Tibial artery (tissue), 4 donors: Measurements from ENCODE around the gene CDK5.

Experiments
- DNase-seq, 2 donors: peaks; one replicate each; pipeline ENCODE4 v3.0.0-alpha.2; 2019
- H3K27ac ChIP-seq, 2 donors: fragments of 200-600 bp; sonication (generic) in 1 of 2; 1 replicate in 1 of 2; 2 replicates in 1 of 2; pipeline ENCODE4 v1.5.1; 2018 to 2019; ENCODE audit warnings: mild to moderate bottlenecking in 1 of 2
- H3K27me3 ChIP-seq, 2 donors: fragments of 200-600 bp; sonication (generic) in 1 of 2; one replicate each; pipeline versions ENCODE4 v1.5.1 to v1.6.0; 2016 to 2019
- H3K36me3 ChIP-seq, 3 donors: fragments of 200-600 bp; sonication (generic) in 2 of 3; one replicate each; pipeline ENCODE4 v1.5.1; 2016 to 2019; ENCODE audit warnings: mild to moderate bottlenecking in 2 of 3
- H3K4me1 ChIP-seq, 4 donors: fragments of 200-600 bp; sonication (generic) in 2 of 4; 1 replicate in 3 of 4; 2 replicates in 1 of 4; pipeline ENCODE4 v1.5.1; 2016 to 2019
- H3K4me3 ChIP-seq, 2 donors: fragments of 200-600 bp; sonication (generic) in 1 of 2; 1 replicate in 1 of 2; 2 replicates in 1 of 2; pipeline ENCODE4 v1.5.1; 2018 to 2019; ENCODE audit warnings: mild to moderate bottlenecking in 2 of 2
- H3K9me3 ChIP-seq, 3 donors: fragments of 200-600 bp; sonication (generic) in 1 of 3; one replicate each; pipeline ENCODE4 v1.5.1; 2016 to 2019
- CTCF ChIP-seq, 2 experiments: fragments of 200-600 bp in 1 of 2; fragments of 450-650 bp in 1 of 2; IDR thresholded peaks; one replicate each; pipeline ENCODE4 v1.5.1; 2017 to 2019; ENCODE audit warnings: antibody characterized with exemption in 2 of 2, mild to moderate bottlenecking in 1 of 2, moderate library complexity in 1 of 2
- intact Hi-C: fragments of 100-400 bp; cut with DNase I; formaldehyde crosslinking; loops from one replicate; pipeline ENCODE4 v1.15.0; 2023; ENCODE audit warnings: low total_unique reads

CDK5 gene

GRCh38 chr7:151035902-151036301 is 21.8 kb downstream of the CDK5 start:
- no peaks in the 10 kb centered on the region for H3K9me3 ChIP-seq
- no peak for TF ChIP-seq CTCF (IDR thresholded peaks at IDR 0.05)
- intact Hi-C loops = loop anchor here (5.0 kb wide), 1 partner anchor 76 kb away; no protein-coding TSS in a partner anchor
- peaks cover 0 to 14% (median 11%) of the 10 kb centered on the region in 4 donors for H3K4me1 ChIP-seq
- H3K36me3 ChIP-seq = peaks cover 12 to 60% (median 36%) of the 10 kb centered on the region in 3 donors
- H3K27ac ChIP-seq = no peak overlapping the region
- H3K4me3 ChIP-seq = no peak overlapping the region
- no peaks in the 10 kb centered on the region for H3K27me3 ChIP-seq
- no peak for DNase-seq

- H3K27me3 ChIP-seq = no peaks in the 10 kb centered on the region
- peaks cover 0 to 14% (median 11%) of the 10 kb centered on the region in 4 donors for H3K4me1 ChIP-seq
- H3K27ac ChIP-seq = no peak overlapping the region
- TF ChIP-seq CTCF (IDR thresholded peaks at IDR 0.05) = no peak
- H3K36me3 ChIP-seq = peaks cover 12 to 58% (median 36%) of the 10 kb centered on the region in 3 donors
- H3K9me3 ChIP-seq = no peaks in the 10 kb centered on the region
- intact Hi-C loops = loop anchor here (5.0 kb wide), 1 partner anchor 77 kb away; no protein-coding TSS in a partner anchor
- no peak for DNase-seq
- H3K4me3 ChIP-seq = no peak overlapping the region
Measured at GRCh38 chr7:151035026-151035717, 22.5 kb downstream of the CDK5 start.

- Histone ChIP-seq H3K4me1 (peaks cover 0 to 16% (median 9%) of the 10 kb centered on the region in 4 donors), H3K27ac (no peak overlapping the region), H3K36me3 (peaks cover 12 to 58% (median 36%) of the 10 kb centered on the region in 3 donors), H3K27me3 (no peaks in the 10 kb centered on the region), H3K9me3 (no peaks in the 10 kb centered on the region), H3K4me3 (no peak overlapping the region)
- intact Hi-C loops = loop anchor here (5.0 kb wide), 1 partner anchor 78 kb away; no protein-coding TSS in a partner anchor
- TF ChIP-seq CTCF (IDR thresholded peaks at IDR 0.05) = no peak
- DNase-seq = no peak
Measured at GRCh38 chr7:151034312-151035025, 23.2 kb downstream of the CDK5 start.

GRCh38 chr7:151033864-151034249 is 23.8 kb downstream of the CDK5 start:
- intact Hi-C loops = no loop called here
- no peak for DNase-seq
- Histone ChIP-seq H3K27ac (no peak overlapping the region), H3K4me1 (peaks cover 0 to 16% (median 7%) of the 10 kb centered on the region in 4 donors), H3K36me3 (peaks cover 12 to 58% (median 36%) of the 10 kb centered on the region in 3 donors), H3K9me3 (no peaks in the 10 kb centered on the region), H3K27me3 (no peaks in the 10 kb centered on the region), H3K4me3 (no peak overlapping the region)
- no peak for TF ChIP-seq CTCF (IDR thresholded peaks at IDR 0.05)

GRCh38 chr7:151032936-151033863 is 24.5 kb downstream of the CDK5 start:
- Histone ChIP-seq H3K36me3 (peaks cover 12 to 58% (median 36%) of the 10 kb centered on the region in 3 donors), H3K4me3 (no peak overlapping the region), H3K27ac (no peak overlapping the region), H3K4me1 (peaks cover 0 to 12% (median 2%) of the 10 kb centered on the region in 4 donors), H3K9me3 (no peaks in the 10 kb centered on the region), H3K27me3 (no peaks in the 10 kb centered on the region)
- no peak for TF ChIP-seq CTCF (IDR thresholded peaks at IDR 0.05)
- no peak for DNase-seq
- intact Hi-C loops = no loop called here
